Measurements from ENCODE around the gene ARL1.

DNA sequence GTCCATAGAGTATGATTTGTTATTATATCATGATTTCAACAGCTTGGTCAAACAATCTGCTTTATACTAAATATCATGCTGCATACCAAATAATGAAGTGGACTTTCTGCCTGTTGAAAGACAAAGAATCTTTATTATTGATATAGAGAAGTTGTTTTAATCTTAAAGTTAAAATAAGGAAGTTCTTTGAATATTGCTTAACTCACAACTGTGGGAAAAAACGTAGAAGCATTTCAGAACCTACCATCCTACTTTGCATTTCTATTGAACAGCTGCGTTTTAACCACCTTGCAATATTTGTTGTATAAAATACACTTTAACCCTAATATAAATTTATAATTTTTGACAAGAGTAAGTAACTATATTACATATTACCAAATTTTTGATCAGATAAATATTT is 22.9 kb upstream of the ARL1 start:
- no peak for TF ChIP-seq POLR2A (IDR thresholded peaks at IDR 0.05)
- TF ChIP-seq, protein P1, sequence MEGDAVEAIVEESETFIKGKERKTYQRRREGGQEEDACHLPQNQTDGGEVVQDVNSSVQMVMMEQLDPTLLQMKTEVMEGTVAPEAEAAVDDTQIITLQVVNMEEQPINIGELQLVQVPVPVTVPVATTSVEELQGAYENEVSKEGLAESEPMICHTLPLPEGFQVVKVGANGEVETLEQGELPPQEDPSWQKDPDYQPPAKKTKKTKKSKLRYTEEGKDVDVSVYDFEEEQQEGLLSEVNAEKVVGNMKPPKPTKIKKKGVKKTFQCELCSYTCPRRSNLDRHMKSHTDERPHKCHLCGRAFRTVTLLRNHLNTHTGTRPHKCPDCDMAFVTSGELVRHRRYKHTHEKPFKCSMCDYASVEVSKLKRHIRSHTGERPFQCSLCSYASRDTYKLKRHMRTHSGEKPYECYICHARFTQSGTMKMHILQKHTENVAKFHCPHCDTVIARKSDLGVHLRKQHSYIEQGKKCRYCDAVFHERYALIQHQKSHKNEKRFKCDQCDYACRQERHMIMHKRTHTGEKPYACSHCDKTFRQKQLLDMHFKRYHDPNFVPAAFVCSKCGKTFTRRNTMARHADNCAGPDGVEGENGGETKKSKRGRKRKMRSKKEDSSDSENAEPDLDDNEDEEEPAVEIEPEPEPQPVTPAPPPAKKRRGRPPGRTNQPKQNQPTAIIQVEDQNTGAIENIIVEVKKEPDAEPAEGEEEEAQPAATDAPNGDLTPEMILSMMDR (IDR thresholded peaks at IDR 0.05) = no peak
